Measurements from ENCODE around the gene AKT2. TPM values are rescaled to one million over a fixed set of nuclear protein-coding genes. Genes with fewer than 3 reads are reported as not detected.

Gene AKT2
- total RNA-seq, 1 donor from 2014 or later = 103 TPM

DNA sequence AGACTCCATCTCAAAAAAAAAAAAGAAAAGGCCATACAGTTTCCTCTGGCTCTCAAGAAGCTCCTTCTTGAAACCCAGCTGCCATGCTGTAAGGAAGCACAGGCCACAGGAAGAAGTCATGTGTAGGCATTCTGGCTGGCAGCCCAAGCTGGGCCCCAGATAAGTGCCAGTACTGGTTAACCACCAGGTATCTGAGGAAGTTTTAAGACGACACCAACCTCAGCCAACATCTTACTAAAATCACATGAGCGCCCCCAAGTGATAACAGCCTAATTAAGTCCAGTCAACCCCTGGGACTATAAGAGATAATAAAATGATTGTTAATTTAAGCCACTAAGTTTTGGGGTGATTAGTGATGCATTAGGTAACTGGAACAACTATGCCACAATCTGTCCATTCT is 27.4 kb upstream of the AKT2 start:
- intact Hi-C loops (cut with DNase I) = no loop called here
- no peaks in the 10 kb centered on the region for H3K4me1 ChIP-seq
- DNase-seq (no peak), ATAC-seq (no peak)
- TF ChIP-seq, protein P1, sequence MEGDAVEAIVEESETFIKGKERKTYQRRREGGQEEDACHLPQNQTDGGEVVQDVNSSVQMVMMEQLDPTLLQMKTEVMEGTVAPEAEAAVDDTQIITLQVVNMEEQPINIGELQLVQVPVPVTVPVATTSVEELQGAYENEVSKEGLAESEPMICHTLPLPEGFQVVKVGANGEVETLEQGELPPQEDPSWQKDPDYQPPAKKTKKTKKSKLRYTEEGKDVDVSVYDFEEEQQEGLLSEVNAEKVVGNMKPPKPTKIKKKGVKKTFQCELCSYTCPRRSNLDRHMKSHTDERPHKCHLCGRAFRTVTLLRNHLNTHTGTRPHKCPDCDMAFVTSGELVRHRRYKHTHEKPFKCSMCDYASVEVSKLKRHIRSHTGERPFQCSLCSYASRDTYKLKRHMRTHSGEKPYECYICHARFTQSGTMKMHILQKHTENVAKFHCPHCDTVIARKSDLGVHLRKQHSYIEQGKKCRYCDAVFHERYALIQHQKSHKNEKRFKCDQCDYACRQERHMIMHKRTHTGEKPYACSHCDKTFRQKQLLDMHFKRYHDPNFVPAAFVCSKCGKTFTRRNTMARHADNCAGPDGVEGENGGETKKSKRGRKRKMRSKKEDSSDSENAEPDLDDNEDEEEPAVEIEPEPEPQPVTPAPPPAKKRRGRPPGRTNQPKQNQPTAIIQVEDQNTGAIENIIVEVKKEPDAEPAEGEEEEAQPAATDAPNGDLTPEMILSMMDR (IDR thresholded peaks at IDR 0.05) = no peak
- H3K27me3 ChIP-seq = no peaks in the 10 kb centered on the region
- no peak overlapping the region for H3K4me3 ChIP-seq
- H3K27ac ChIP-seq = no peak overlapping the region
- no peaks in the 10 kb centered on the region for H3K9me3 ChIP-seq
- H3K36me3 ChIP-seq = no peaks in the 10 kb centered on the region

DNA sequence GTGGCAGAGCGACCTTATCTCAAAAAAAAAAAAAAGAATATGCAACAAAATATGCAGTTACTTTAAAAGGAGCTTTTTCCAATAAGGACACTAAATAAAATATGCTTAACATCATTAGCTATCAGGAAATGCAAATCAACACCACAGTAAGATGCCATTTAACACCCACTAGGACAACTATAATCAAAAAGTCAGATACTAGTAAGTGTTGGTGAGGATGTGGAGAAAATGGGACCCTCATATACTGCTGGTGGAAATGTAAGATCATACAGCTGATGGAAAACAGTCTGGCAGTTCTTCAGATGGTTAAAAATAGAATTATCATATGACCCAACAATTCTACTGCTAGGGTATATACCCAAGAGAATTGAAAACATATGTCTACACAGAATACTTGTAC is 24.5 kb upstream of the AKT2 start:
- TF ChIP-seq, protein P1 (IDR thresholded peaks at IDR 0.05) = no peak
- Histone ChIP-seq H3K4me3 (no peak overlapping the region), H3K9me3 (no peaks in the 10 kb centered on the region), H3K27me3 (no peaks in the 10 kb centered on the region), H3K4me1 (no peaks in the 10 kb centered on the region), H3K36me3 (no peaks in the 10 kb centered on the region), H3K27ac (no peak overlapping the region)
- ATAC-seq = no peak
- no peak for DNase-seq
- intact Hi-C loops (cut with DNase I) = no loop called here

DNA sequence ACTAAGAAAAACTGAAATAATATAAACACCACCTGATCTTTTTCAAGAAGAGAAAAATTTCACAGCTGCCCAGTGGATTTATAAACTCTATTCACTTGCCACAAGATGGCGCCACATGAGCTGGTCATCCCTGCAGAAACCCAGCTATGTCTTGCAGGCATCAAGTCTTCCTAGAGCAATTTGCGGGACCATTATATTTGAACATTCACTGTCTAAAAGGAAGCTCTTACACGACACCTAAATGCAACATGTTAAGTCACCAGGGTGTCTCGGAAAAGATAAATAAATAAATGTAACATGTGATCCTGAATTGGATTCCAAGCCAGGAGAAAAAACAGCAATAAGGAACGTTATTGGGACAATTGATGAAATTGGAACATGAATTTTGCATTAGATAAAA is 20.3 kb upstream of the AKT2 start:
- intact Hi-C loops (cut with DNase I) = no loop called here
- Histone ChIP-seq H3K27me3 (no peaks in the 10 kb centered on the region), H3K9me3 (no peaks in the 10 kb centered on the region), H3K4me1 (no peaks in the 10 kb centered on the region), H3K36me3 (no peaks in the 10 kb centered on the region), H3K27ac (no peak overlapping the region), H3K4me3 (no peak overlapping the region)
- TF ChIP-seq, protein P1 (IDR thresholded peaks at IDR 0.05) = peak; percentile 77
- DNase-seq (peak; percentile 78), ATAC-seq (peak; percentile 94)

DNA sequence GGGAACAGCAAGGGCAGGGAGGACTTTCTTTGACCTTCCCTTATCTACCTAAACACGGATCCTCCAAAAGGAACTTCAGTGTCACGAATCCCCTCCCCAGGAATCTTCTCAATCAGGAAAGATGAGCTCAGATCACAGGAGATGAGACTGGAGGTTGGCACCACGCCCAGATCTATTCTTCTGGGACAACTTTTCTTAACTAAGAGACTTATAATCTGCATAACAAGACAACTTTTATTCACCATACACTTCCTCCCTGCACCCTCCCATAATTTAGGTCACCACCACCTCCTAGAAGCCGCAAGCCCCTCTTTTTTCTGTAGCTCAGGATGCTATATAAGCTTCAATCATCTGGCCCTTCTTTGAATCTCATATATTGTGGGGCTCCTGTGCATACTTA is 19.2 kb upstream of the AKT2 start:
- ATAC-seq (no peak), DNase-seq (no peak)
- Histone ChIP-seq H3K27me3 (no peaks in the 10 kb centered on the region), H3K36me3 (no peaks in the 10 kb centered on the region), H3K4me1 (no peaks in the 10 kb centered on the region), H3K27ac (no peak overlapping the region), H3K9me3 (no peaks in the 10 kb centered on the region), H3K4me3 (no peak overlapping the region)
- TF ChIP-seq, protein P1 (IDR thresholded peaks at IDR 0.05) = no peak
- intact Hi-C loops (cut with DNase I) = no loop called here

DNA sequence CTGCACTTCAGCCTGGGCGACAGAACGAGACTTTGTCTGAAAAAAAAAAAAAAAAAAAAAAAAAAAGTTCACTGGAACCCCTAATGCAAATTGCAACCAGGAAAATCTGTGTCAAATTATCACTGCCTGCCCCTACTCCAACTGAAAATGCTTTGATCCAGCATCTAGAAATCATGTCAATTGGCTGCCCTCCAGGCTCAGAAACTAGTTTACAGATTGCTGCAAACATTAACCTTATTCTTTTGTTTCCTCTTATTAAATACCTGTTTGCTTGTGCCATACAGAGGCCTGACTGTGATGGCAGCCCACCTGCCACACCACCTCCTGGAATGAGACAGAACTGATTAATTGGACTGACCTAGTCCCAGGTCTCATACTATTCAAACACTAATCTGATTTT is 18.6 kb upstream of the AKT2 start:
- Histone ChIP-seq H3K4me1 (no peaks in the 10 kb centered on the region), H3K27me3 (no peaks in the 10 kb centered on the region), H3K4me3 (no peak overlapping the region), H3K27ac (no peak overlapping the region), H3K36me3 (no peaks in the 10 kb centered on the region), H3K9me3 (no peaks in the 10 kb centered on the region)
- ATAC-seq (no peak), DNase-seq (no peak)
- TF ChIP-seq, protein P1 (IDR thresholded peaks at IDR 0.05) = no peak
- intact Hi-C loops (cut with DNase I) = no loop called here
